Measurements from ENCODE around the gene OGDH.
"Not testable (repeated sequence)": the region's sequence is repeated elsewhere in the genome, so short reads cannot be mapped to it uniquely, and the experiment has no call there.

OGDH gene

GRCh38 chr7:44673771-44674170 is 67.3 kb downstream of the OGDH start:
- FAIRE-seq: no peak

DNA sequence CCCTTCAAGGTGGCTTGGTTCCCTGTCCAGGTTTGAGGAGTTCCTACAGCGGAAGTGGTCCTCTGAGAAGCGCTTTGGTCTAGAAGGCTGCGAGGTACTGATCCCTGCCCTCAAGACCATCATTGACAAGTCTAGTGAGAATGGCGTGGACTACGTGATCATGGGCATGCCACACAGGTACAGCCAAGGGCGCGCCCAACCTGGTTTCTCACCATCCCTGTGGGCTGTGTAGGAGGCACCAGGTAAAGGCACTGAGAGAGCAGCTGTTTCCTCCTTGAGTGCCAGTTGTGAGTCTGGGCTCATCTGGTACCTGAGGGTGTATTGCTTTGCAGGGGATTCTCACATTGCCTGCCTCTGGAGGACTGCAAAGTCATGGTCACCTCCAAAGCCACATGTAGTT is 68.0 kb downstream of the OGDH start:
- FAIRE-seq: no peak

- no peak for FAIRE-seq
Measured at GRCh38 chr7:44676776-44677175, 70.3 kb downstream of the OGDH start.

DNA sequence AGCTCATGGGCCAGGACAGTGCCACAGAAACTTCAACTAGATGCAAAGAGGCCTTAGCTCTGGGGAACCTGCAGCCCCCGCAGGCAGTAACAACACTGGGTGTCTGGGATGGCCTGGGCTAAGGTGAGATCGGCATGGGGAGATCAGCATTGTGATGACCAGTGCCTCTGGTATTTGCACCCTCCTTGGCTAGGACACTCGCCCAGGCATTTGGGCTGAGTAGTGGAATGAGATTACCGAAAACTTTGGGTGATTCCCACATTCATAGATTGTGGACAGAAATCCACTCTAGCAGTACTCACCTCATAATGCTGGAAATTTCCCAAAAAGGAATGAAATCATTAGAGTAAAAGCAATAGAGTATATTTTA is 71.7 kb downstream of the OGDH start:
- FAIRE-seq: no peak

DNA sequence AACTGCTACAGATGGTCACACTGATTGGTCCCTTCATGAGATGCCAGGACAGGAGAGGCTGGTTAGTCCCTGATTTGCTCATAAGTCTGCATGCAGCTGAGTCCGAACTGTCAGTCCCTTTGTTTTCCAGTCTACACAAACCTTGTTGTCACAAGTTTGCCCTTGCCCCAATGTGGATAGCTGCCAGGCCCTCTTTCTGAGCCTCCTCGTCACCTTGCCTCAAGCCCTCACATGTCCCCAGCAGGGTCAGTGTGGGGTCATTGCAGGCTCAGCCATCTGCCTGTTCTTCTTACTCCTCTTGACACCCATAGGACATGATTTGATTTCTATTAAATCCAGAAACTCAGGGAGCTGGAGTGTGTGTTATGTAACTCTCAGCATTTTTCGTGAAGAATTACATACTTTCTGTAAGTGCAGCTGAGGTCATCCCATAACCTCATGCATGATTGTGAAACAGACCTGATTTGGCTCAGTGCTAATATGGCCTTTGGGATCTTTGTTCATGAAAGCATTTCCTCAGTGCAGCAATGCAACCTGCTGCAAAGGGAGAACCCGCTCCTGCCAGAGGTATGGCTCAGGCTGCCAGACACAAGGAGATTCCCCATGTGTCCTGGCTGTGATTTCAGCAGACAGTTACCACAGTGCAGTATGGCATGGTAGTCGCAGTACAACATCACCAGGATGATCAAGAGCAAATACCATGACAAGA is 72.2 kb downstream of the OGDH start:
- FAIRE-seq: no peak

GRCh38 chr7:44681645-44682044 is 75.2 kb downstream of the OGDH start:
- FAIRE-seq: no peak

GRCh38 chr7:44685723-44686122 is 79.3 kb downstream of the OGDH start:
- FAIRE-seq: no peak

DNA sequence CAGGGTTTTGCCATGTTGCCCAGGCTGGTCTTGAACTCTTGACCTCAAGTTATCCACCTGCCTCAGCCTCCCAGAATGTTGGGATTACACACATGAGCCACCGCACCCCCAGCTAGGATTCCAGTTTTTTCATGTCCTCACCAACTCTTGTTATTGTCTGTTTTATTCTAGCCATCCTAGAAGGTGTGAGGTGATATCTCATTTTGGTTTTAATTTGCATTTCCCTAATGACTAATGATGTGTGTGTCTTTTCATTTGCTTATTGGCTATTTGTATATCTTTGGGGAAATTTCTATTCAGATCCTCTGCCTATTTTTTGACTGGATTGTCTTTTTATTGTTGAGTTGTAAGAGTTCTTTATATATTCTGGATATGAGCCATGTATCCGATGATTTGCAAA is 83.0 kb downstream of the OGDH start:
- FAIRE-seq: no peak

- no peak for FAIRE-seq
Measured at GRCh38 chr7:44693641-44694313, 87.3 kb downstream of the OGDH start.

GRCh38 chr7:44694326-44694725 is 87.9 kb downstream of the OGDH start:
- no peak for FAIRE-seq

DNA sequence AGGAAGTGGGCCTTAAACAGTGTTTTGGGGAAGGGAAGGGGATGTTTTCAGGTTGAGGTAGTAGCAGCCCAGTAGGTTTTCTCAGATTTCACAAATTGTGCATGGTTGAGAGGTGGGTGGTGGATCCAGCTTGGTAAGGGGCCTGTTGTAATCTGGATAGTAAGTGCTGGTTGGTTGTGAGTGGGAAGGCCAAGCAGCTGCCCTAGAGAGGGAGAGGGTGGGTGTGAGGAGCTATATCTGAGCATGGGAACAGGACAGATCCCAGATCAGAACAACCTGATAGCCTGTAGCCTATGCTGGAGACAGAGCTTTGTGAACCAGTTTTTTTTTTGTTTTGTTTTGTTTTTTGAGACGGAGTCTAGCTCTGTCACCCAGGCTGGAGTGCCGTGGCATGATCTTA is 88.3 kb downstream of the OGDH start:
- no peak for FAIRE-seq

DNA sequence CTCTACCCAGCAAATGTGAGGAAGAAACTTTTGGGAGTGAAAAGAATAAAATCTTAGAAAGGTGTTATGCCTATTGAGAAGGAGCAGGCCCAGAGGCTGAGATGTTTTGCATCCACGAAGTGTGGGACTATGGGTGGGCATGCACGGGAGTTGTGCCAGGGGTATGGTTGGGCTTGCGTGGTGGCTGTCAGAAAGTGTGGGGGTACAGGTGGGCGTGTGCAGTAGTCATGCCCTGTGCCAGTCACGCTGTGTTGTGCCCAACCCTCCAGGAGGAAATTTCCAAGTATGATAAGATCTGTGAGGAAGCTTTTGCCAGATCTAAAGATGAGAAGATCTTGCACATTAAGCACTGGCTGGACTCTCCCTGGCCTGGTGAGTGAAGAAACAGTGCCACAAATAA is 89.3 kb downstream of the OGDH start:
- no peak for FAIRE-seq

GRCh38 chr7:44696728-44697127 is 90.3 kb downstream of the OGDH start:
- no peak for FAIRE-seq

GRCh38 chr7:44697136-44698045 is 91.0 kb downstream of the OGDH start:
- FAIRE-seq: no peak

- FAIRE-seq: no peak
Measured at GRCh38 chr7:44698046-44698580, 91.7 kb downstream of the OGDH start.

DNA sequence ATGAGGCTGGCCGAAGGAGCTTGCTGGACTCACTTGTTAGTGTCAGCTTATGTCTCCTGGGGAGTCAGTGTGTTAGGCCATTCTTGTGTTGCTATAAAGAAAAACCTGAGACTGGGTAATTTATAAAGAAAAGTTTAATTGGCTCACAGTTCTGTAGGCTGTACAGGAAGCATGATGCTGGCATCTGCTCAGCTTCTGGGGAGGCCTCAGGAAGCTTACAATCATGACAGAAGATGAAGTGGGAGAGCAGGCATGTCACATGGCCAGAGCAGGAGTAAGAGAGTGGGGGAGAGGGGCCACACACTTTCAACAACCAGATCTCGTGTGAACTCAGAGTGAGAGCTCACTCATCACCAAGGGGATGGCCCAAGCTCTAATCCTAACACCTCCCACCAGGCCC is 93.2 kb downstream of the OGDH start:
- not testable (repeated sequence) for FAIRE-seq

- FAIRE-seq: no peak
Measured at GRCh38 chr7:44700322-44700721, 93.9 kb downstream of the OGDH start.

DNA sequence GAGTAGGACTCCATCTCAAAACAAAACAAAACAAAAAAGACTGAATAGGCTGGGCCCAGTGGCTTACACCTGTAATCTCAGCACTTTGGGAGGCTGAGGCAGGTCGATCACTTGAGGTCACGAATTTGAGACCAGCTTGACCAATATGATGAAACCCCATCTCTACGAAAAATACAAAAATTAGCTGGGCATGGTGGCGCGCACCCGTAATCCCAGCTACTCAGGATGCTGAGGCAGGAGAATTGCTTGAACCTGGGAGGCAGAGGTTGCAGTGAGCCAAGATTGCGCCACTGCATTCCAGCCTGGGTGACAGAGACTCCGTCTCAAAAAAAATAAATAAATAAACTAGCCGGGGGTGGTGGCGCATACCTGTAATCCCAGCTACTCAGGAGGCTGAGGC is 97.0 kb downstream of the OGDH start:
- not testable (repeated sequence) for FAIRE-seq

- FAIRE-seq: no peak
Measured at GRCh38 chr7:44703921-44704320, 97.5 kb downstream of the OGDH start.

DNA sequence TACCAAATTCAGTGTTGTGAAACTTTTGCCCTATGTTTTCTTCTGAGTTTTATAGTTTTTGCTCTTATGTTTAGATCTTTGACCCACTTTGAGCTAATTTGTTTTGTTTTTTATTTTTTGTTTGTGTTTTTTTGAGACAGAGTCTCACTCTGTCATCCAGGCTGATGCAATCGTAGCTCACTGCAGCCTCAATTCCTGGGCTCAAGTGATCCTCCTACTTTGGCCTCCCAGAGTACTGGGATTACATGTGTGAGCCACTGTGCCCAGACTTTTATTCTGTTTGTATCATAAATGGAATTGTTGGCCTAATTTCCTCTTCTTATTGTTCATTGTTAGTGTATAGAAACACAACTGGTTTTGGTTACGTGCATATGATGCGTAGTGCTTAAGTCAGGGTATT is 99.0 kb downstream of the OGDH start:
- no peak for FAIRE-seq

DNA sequence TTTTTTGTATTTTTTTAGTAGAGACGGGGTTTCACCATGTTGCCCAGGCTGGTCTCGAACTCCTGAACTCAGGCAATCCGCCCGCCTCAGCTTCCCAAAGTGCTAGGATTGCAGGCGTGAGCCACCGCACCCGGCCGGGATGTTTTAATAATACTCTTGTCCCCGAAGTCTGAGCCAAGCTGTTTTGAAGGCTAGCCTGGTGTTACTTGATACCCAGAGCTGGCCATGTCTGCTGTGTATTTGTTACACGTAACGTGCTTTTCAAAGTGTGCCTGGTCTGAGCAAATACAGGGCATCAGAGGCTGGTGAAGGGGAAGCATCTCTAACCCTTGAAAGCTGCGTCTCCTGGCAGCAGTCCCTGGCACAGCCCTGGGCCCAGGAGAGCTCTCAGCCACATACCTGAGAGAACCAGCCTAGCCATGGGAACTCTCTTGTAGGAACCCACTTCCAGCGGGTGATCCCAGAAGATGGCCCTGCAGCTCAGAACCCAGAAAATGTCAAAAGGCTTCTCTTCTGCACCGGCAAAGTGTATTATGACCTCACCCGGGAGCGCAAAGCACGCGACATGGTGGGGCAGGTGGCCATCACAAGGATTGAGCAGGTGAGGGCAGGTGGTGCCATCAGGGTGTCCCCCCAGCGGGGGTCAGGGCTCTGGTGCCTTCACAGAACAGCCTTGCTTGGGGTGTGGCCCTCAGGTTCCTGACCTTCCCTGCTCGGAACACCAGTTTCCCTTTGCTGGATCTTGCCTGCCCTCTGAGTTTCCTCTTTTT is 100.5 kb downstream of the OGDH start:
- no peak for FAIRE-seq

GRCh38 chr7:44707558-44708230 is 101.3 kb downstream of the OGDH start:
- FAIRE-seq: no peak
